GM21423 (cell line): ENCODE results near the gene SCAPER.
"Not testable (repeated sequence)": the region's sequence is repeated elsewhere in the genome, so short reads cannot be mapped to it uniquely, and the experiment has no call there.

Experiments
- ATAC-seq: cut with Tn5 transposase; IDR thresholded peaks from one replicate; pipeline ENCODE4 v1.9.1; 2021; ENCODE audit warnings: mild to moderate bottlenecking, moderate library complexity; ENCODE audit not compliant: unreplicated experiment

SCAPER gene

DNA sequence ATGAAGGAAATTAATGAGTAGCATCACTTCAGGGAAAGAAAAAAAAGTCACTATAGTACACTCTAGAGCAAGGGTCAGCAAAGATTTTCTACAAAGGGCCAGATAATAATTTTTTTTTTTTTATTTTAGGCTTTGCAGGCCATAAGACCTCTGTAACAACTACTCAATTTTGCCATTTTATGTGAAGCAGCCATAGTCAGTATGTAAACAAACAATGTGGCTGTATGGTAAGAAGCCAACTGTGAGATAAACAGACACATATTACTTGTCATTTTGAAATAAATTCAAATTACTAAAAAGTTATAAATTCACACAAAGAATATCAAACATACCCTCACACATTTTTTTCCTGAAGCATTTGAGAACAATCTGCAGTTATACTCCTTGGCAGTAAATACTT is 40.6 kb downstream of the SCAPER start:
- no peak for ATAC-seq

DNA sequence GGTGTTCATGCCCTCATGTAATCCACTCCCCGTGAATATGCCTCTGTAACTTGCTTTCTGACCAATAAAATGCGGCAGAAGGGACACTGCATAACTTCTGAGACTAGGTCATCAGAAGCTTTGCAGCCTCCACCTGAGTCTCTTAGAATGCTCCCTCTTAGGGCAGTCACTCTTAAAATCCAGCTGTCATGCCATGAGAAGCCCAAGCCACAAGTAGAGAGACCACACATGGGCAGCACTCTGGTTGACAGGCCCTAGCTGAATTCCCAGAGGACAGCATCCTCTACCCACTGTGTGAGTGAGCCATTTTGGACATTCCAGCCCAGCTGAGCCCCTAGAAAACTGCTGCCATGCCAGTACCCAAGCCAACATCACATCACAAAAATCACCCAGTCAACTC is 41.4 kb downstream of the SCAPER start:
- ATAC-seq: no peak

DNA sequence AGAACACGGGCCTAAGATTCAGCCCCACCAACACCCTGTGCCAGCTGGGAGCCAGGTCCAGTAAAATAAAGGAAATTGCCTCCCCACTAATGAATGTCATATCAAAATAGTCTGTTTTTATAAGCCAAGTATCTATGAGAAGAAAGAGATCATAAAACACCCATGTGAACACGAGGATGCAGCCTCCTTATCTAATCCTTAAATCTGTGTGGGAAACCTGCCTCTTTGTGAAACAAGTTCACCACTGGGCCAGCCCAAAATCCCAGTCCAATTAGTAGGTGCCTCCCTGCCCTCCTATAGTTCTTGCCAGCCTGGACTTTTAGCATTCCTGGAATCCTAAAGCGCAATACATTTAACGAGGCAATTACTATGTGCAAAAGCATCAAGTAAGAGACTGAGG is 42.0 kb downstream of the SCAPER start:
- no peak for ATAC-seq

DNA sequence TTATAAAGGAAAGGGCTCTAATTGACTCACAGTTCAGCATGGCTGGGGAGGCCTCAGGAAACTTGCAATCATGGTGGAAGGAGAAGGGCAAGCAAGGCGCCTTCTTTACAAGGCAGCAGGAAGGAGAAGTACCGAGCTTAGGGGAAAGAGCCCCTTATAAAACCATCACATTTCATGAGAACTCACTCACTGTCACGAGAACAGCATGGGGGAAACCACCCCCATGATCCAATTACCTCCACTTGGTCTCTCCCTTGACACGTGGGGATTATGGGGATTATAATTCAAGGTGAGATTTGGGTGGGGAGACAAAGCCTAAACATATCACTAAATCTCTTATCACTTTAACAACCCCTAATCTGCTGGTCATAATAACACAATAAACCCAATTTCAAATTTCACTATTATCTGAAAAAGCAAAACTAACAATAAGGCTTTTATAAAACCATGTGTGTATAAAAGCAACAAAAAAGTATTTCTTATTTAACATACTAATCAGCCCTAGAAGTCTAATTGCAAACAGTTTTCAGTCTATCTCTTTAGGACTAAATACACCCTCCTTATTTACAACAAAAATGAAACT is 43.2 kb downstream of the SCAPER start:
- ATAC-seq: no peak

DNA sequence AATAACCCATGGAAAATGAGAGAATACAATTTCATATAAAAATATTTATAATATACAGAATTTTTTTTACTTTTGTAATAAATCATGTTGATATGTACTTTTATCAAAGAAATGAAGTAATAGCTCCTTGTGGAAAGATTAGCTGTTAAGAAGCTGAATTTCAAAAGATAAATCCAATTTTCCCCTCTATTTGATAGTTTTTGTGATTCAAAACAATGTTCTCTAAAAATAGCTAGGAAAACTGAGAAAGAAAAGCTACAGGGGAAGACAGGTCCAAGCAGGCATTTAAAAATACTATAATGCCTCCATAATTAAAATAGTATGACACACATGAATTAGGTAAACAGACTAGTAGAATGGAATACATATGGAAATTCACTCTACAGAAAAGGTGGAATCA is 44.9 kb downstream of the SCAPER start:
- no peak for ATAC-seq

DNA sequence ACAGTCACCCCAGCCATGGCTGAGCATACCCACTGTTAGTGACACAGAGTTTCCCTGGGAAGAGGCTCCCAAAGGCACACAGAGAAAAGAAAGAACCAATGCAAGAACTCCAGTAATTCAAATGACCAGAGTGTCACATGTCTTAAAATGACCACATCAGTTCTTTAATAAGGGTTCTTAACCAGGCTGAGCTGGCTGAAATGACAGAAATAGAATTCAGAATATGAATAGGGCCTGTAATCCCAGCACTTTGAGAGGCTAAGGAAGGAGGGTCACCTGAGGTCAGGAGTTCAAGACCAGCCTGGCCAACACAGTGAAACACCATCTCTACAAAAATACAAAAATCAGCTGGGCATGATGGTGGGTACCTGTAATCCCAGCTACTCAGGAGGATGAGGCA is 54.8 kb downstream of the SCAPER start:
- ATAC-seq: not testable (repeated sequence)

DNA sequence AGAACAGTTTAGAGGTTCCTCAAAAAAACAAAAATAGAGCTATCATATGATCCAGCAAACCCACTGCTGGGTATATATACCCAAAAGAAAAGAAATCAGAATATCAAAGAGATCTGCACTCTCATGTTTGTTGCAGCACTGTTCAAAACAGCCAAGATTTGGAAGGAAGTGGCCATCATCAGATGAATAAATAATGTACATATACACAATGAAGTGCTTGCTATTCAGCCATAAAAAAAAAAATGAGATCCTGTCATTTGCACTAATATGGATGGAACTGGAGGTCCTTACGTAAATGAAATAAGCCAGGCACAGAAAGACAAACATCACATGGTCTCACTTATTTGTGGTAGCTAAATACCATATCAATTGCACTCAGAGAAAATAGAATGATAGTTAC is 58.4 kb downstream of the SCAPER start:
- ATAC-seq: no peak

DNA sequence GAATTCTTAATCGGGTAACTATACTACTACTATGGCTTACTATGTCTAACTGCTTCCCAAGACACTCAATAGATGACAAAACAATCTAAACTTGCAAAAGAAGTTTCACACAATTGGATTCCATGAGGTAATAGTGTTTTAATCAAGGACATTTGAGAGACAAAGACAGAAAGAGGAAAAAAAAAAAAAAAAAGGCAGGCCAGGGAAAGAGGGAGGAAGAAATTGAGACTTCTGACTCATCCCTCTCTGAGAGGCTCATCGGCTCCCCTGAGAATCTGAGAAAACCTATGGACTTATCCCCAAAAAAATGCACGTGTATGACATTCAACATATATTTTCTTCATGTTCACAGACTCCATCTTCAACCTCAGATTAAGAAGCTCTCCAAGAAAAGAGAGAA is 61.0 kb downstream of the SCAPER start:
- no peak for ATAC-seq

DNA sequence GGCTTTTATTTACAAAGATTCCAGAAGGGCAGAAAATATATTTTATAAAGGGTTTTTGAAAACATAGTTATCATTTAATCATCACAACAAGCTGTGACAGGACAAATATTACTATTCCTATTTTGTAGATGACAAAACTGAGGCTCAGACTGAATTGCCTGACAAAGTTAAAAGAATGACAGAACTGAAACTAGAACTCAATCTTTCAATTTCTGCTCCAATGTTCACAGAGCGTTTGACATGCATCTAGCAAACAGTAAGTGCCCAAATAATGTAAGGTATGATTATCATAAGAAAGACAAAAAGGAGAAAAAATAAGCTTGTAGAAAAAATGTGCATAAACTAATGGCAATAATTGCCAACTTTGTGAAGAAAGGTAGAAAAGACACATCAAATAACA is 61.9 kb downstream of the SCAPER start:
- ATAC-seq: no peak

DNA sequence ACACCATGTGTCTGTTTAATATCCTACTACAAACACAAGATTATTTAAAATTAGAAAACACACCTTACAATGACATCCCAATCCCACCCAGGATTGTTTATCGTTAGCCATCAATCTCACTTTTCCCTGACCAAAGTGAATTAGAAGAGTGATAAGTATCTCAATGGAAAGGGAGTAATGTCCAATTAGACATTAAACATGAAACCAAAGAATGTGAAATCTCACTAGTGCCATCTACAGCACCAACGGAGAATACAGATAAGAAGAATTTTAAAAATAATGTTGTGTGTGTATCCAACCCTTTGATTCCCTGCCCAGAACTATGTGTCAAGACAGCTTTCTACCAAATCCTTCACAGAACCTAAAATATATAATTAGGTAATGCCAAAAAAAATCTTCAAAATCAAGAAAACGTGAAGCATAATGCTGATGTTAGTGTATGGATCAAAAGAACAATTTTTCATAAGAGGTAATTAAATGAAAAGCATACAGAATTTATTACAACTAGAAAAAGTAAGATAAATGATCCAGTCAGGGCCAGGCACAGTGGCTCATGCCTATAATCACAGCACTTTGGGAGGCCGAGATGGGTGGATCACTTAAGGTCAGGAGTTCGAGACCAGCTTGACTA is 64.2 kb downstream of the SCAPER start:
- no peak for ATAC-seq

DNA sequence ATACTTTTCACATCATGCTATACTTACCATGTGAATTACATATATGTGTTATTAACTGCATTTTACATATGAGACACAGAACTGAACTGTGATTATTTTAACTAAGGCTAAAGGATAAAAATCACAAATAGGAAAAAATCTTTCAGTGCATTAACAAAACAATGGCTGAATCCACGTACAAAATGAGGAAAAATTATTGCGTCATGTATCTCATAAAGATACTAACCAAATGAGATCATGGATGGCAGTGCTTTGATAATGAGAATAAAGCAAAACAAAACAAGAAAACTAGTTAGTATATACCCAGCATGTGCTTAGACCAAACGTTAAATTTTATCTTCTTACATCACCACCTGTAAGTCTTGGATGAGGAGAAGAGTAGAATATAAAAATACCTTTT is 66.0 kb downstream of the SCAPER start:
- ATAC-seq: no peak

DNA sequence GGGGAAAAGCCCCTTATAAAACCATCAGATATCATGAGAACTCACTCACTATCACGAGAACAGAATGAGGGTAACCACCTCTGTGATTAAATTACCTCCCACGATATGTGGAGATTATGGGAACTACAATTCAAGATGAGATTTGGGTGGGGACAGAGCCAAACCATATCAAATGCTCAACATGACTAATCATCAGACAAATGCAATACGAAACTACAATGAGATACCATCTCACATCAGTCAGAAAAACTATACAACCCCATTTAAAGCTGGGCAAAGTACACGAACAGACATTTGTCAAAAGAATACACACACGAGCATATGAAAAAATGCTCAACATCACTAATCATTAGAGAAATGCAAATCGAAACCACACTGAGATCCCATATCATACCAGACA is 67.7 kb downstream of the SCAPER start:
- ATAC-seq: no peak

DNA sequence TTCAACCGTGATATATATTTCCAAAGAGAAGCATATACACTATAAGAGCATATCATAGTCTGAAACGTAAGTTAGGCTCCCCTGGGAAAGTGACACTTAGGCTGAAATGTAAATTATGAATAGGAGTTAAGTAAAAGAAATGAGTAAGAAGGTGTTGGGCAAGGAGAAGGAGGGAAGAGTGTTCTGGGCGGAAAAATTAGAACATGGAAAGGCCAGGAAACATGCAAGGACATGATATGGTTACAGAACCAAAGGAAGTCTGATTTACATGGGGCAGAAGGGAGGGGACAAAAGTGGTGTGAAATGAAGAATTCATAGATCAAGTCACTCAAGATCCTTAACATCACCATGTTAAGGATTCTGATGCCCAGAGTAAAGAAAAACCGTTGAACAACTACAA is 75.2 kb downstream of the SCAPER start:
- no peak for ATAC-seq

DNA sequence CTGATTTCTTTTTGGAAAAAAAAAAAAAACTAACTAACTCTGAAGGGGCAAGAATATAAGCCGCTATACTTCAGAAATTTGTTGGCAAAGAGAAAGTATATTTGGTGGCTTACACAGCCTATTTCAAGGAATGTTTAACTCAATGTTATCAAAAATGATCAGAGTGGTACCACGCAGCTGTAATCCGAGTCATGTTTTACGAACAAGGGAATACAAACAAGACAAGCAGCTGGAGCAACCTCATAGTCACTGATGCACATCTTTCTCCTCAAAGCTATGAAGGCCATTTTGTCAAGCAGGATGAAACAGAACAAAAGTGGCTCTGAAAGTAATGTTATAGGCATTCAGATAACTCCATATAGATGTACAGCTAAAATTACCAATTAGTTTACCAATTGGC is 81.2 kb downstream of the SCAPER start:
- no peak for ATAC-seq

DNA sequence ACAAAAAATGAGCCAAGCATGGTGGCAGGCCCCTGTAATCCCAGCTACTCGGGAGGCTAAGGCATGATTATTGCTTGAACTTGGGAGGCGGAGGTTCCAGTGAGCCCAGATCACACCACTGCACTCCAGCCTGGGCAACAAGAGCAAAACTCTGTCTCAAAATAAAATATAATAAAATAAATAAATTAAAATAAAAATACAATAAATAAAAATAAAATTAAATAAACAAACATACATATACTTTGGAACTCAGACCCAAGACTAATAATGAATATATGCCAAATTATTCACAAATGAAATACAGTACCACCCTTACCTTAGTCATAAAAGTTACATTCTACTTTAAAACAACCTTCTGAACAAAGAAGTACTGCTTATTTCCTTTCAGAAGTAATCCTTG is 81.8 kb downstream of the SCAPER start:
- ATAC-seq: no peak

DNA sequence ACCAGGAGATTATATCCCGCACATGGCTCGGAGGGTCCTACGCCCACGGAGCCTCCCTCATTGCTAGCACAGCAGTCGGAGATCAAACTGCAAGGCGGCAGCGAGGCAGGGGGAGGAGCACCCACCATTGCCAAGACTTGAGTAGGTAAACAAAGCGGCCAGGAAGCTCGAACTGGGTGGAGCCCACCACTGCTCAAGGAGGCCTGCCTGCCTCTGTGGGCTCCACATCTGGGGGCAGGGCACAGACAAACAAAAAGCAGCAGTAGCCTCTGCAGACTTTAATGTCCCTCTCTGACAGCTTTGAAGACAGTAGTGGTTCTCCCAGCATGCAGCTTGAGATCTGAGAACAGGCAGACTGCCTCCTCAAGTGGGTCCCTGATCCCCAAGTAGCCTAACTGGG is 86.2 kb downstream of the SCAPER start:
- not testable (repeated sequence) for ATAC-seq

DNA sequence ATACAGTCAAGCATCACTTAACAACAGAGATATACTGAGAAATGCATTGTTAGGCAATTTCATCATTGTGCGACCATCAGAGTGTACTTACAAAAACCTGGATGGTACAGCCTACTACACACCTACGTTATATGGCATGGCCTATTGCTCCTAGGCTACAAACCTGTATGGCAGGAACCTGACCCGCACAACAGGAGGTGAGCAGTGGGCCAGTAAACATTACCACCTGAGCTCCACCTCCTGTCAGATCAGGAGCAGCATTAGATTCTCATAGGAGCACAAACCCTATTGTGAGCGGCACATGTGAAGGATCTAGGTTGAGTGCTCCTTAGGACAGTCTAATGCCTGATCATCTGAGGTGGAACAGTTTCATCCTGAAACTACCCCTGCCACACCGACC is 89.7 kb downstream of the SCAPER start:
- ATAC-seq: no peak

DNA sequence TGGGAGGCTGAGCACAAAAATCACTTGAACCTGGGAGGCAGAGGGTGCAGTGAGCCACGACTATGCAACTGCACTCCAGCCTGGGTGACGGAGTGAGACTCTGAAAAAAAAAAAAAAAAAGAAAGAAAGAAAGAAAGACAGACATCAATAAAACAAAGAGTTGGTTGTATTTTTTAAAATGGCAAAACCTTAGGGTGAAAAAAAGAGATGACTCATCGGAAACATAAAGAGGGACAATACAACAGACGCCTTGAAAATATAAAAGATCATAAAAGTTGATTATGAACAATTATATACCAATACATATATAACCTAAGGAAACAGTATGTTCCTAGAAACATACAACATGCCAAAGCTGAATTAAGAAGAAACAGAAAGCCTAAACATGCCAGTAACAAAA is 92.8 kb downstream of the SCAPER start:
- no peak for ATAC-seq

DNA sequence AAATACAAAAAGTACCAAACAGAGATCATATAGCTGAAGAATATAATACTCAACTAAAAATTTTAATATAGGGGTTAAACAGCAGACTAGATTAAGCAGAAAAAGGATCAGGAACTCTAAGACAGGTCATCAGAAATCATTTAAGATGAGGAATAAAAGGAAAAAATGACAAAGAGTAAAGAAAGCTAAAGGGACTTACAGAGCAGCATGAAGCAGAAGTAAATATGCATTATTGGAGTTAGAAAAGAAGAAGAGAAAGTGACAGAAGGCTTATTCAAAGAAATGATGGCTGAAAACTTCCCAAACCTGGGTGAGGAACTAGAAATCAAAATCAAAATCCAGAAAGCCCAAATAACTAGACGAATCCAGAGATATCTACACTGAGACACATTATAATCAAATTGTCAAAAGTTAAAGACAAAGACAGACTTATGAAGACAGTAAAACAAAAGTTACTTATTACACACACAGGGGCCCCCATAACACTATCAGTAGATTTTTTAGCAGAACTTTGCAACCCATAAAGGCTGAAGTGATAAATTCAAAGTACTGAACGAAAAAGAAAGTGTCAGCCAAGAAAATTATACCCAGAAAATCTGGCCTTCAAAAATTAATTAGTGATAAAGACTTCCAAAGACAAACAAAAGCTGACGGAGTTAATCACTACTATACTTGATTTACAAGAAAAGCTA is 95.6 kb downstream of the SCAPER start:
- ATAC-seq: no peak

DNA sequence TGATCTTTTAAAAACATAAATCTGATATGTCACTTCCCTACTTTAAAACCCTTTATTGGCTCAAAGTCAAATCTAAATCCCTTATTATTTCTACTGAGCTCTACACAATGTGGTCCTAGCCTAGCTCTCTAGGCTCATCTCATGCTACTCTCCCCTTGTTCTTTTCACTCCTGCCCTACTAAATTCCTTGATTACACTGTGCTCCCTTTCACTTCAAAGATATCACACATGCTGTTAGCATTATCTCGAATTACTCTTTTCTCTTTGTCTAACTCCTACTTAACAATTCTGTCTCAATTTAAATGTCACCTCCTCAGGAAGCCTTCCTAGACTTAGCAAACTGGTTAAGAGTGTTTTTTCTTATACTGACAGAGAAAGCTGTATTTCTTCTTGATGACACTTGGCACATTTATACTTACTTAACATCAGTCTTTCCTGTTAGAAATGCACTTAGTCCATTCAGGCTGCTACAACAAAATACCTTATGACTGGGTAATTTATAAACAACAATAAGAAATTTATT is 102.0 kb downstream of the SCAPER start:
- ATAC-seq: no peak

DNA sequence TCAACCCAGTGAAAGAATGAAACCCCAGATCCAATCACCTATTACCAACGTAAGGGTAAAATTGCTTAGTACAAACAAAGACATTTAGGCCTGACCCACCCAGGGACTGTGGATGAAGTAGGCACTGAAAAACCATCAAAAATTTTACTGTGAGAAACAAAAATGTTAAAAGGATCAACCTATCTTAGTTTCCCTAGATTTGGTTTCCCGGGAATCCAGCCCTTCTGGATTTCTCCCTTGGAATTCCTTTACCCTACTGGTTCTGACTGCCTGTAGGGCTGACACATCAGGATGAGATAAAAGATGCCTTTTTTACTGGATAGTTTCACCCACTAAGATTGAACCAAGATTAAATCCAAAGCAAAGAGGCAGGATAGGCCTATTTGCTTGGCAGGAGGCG is 102.7 kb downstream of the SCAPER start:
- ATAC-seq: no peak

DNA sequence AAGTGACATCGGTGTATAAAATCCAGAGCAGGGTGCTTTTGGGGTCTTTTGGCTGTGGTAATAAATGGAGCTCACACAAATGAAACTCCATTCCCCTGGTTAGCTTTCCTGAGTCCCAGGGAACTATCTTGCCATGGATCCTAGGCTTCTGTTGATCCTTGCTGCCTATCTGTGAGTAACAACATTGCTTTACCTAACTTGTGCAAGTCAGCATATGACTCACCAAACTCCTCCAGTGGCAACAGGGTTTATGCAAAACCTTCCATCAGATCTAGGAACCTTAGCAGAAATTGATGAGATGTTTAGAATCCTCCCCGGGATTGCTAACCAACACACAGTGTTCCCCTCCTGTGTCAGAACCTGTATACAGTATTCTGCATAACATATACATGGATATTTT is 105.4 kb downstream of the SCAPER start:
- ATAC-seq: no peak
